OCI-LY3 (cell line): ENCODE measurements around the gene HIKESHI.

Experiments used
- CTCF ChIP-seq: fragments of 200-600, 300-600 bp; sonication (generic); IDR thresholded peaks from 2 replicates; pipeline ENCODE4 v1.5.1; 2014; ENCODE audit warnings: antibody characterized with exemption, low read length, low read depth
- EZH2phosphoT487 ChIP-seq: fragments of 200-600 bp; shearing (Covaris generic); IDR thresholded peaks from 2 replicates; pipeline ENCODE4 v1.6.1; 2018; ENCODE audit warnings: antibody characterized with exemption, mixed run types, low read depth

- no peak for TF ChIP-seq CTCF
- TF ChIP-seq EZH2phosphoT487, result no peak
Observed at GRCh38 chr11:86341382-86341781, 39.3 kb downstream of the HIKESHI start.
